GM18873 (cell line): ENCODE results near the gene DPYSL4.

ENCODE experiments used
- ATAC-seq: cut with Tn5 transposase; IDR thresholded peaks from one replicate; pipeline ENCODE4 v1.9.1; 2021; ENCODE audit warnings: mild to moderate bottlenecking, moderate library complexity, moderate number of reproducible peaks; ENCODE audit not compliant: unreplicated experiment, low FRiP score

The DPYSL4 gene

GRCh38 chr10:132238371-132239125 is 51.8 kb downstream of the DPYSL4 start:
- ATAC-seq, result no peak

GRCh38 chr10:132239126-132240031 is 52.6 kb downstream of the DPYSL4 start:
- no peak for ATAC-seq

GRCh38 chr10:132240156-132240555 is 53.4 kb downstream of the DPYSL4 start:
- no peak for ATAC-seq

- no peak for ATAC-seq
Observed at GRCh38 chr10:132240581-132240980, 53.8 kb downstream of the DPYSL4 start.

- no peak for ATAC-seq
Observed at GRCh38 chr10:132241086-132241485, 54.3 kb downstream of the DPYSL4 start.

GRCh38 chr10:132241496-132241895 is 54.7 kb downstream of the DPYSL4 start:
- ATAC-seq, result no peak

GRCh38 chr10:132242103-132242840 is 55.5 kb downstream of the DPYSL4 start:
- ATAC-seq, result no peak

GRCh38 chr10:132243141-132243540 is 56.4 kb downstream of the DPYSL4 start:
- ATAC-seq, result no peak

- ATAC-seq, result no peak
Observed at GRCh38 chr10:132243626-132244025, 56.9 kb downstream of the DPYSL4 start.

- no peak for ATAC-seq
Observed at GRCh38 chr10:132245056-132245455, 58.3 kb downstream of the DPYSL4 start.

GRCh38 chr10:132246296-132246695 is 59.5 kb downstream of the DPYSL4 start:
- no peak for ATAC-seq

GRCh38 chr10:132247943-132248342 is 61.2 kb downstream of the DPYSL4 start:
- ATAC-seq, result no peak

GRCh38 chr10:132248455-132249225 is 61.9 kb downstream of the DPYSL4 start:
- no peak for ATAC-seq

GRCh38 chr10:132249226-132249724 is 62.5 kb downstream of the DPYSL4 start:
- ATAC-seq, result no peak

GRCh38 chr10:132249824-132250375 is 63.2 kb downstream of the DPYSL4 start:
- no peak for ATAC-seq

GRCh38 chr10:132250481-132251475 is 64.0 kb downstream of the DPYSL4 start:
- no peak for ATAC-seq

GRCh38 chr10:132251928-132252327 is 65.2 kb downstream of the DPYSL4 start:
- ATAC-seq, result no peak

GRCh38 chr10:132252412-132252811 is 65.7 kb downstream of the DPYSL4 start:
- no peak for ATAC-seq
